Endothelial cell of umbilical vein (primary cell): ENCODE measurements around the gene CASP12. TPM values are rescaled to one million over a fixed set of nuclear protein-coding genes. Genes with fewer than 3 reads are reported as not detected.

Experiments used
- BruUV-seq: library from RNA; stranded (reverse); fragments of 400-500 nt; replicated peaks from 2 replicates; lab custom pipeline; 2021; lab: Mats Ljungman, UMichigan
- CTCF ChIA-PET: fragments of 300-600, 350-600 bp; sonication (Branson Sonifier 250); formaldehyde crosslinking; loops from one replicate; lab custom pipeline; 2021; ENCODE audit warnings: antibody characterized with exemption, inconsistent platforms; lab: Charles Lee
- POLR2A ChIA-PET: fragments of 300-600, 350-600 bp; sonication (Branson Sonifier 250); formaldehyde crosslinking; loops from one replicate; lab custom pipeline; 2021; ENCODE audit warnings: antibody characterized with exemption, inconsistent platforms; lab: Charles Lee
- DNase-seq: peaks from one replicate; pipeline ENCODE4 v3.0.0-alpha.2; 2011; ENCODE audit warnings: low read depth, low spot score
- FAIRE-seq: peaks from 2 replicates; lab custom pipeline; 2011; peaks lifted over from hg19 to GRCh38; lab: Jason Lieb, UNC
- H2AFZ ChIP-seq: 2 replicates; pipeline ENCODE4 v1.6.0; 2012; ENCODE audit warnings: low read depth, low read length, control low read depth, inconsistent platforms
- H3K27ac ChIP-seq: 2 replicates; pipeline ENCODE4 v1.5.1; 2011; ENCODE audit warnings: low read depth, mild to moderate bottlenecking, control low read depth, low read length, moderate library complexity; ENCODE audit not compliant: insufficient read depth
- H3K27me3 ChIP-seq, 2 experiments: 2 replicates each; pipeline versions ENCODE4 v1.6.0 to v1.6.1; 2011; ENCODE audit warnings: low read length in 2 of 2, mixed read lengths in 1 of 2; ENCODE audit not compliant: control insufficient read depth in 2 of 2, insufficient read depth in 2 of 2
- H3K36me3 ChIP-seq, 2 experiments: 2 replicates in 1 of 2; 3 replicates in 1 of 2; pipeline ENCODE4 v1.5.1; 2011; ENCODE audit warnings: low read length in 2 of 2, mild to moderate bottlenecking in 1 of 2, moderate library complexity in 1 of 2; ENCODE audit not compliant: control insufficient read depth in 2 of 2, insufficient read depth in 2 of 2; ENCODE audit errors: extremely low read depth in 1 of 2
- H3K4me1 ChIP-seq: 3 replicates; pipeline ENCODE4 v1.5.1; 2011; ENCODE audit warnings: mild to moderate bottlenecking, low read length; ENCODE audit not compliant: control insufficient read depth, insufficient read depth; ENCODE audit errors: extremely low read depth
- H3K4me2 ChIP-seq: 2 replicates; pipeline ENCODE4 v1.6.1; 2011; ENCODE audit warnings: low read length, control low read depth, mixed read lengths; ENCODE audit not compliant: insufficient read depth
- H3K4me3 ChIP-seq, 3 experiments: fragments of 200-600 bp in 1 of 3; sonication (generic), shearing (Covaris generic) in 1 of 3; replicated peaks in 1 of 3; 2 replicates each; pipeline ENCODE4 v1.5.1; 2011 to 2016; ENCODE audit warnings: control low read depth in 3 of 3, low read length in 3 of 3, mild to moderate bottlenecking in 2 of 3, inconsistent platforms in 1 of 3, low read depth in 1 of 3, moderate library complexity in 1 of 3; ENCODE audit not compliant: insufficient read depth in 1 of 3
- H3K79me2 ChIP-seq: 2 replicates; pipeline ENCODE4 v1.6.0; 2012; ENCODE audit warnings: low read length, inconsistent platforms; ENCODE audit not compliant: control insufficient read depth, insufficient read depth
- H3K9ac ChIP-seq: replicated peaks from 2 replicates; pipeline ENCODE3; 2011; ENCODE audit warnings: low read length, control low read depth; ENCODE audit not compliant: insufficient read depth; ENCODE audit errors: extremely low read depth
- H3K9me1 ChIP-seq: replicated peaks from 3 replicates; pipeline ENCODE4 v1.6.0; 2011; ENCODE audit warnings: mild to moderate bottlenecking, low read length; ENCODE audit not compliant: control insufficient read depth, insufficient read depth; ENCODE audit errors: extremely low read depth
- H3K9me3 ChIP-seq: replicated peaks from 2 replicates; pipeline ENCODE4 v1.5.1; 2012; ENCODE audit warnings: low read length, inconsistent platforms; ENCODE audit not compliant: control insufficient read depth, insufficient read depth
- H4K20me1 ChIP-seq: replicated peaks from 2 replicates; pipeline ENCODE3; 2011; ENCODE audit warnings: mild to moderate bottlenecking, low read length; ENCODE audit not compliant: control insufficient read depth, insufficient read depth; ENCODE audit errors: extremely low read depth
- FOS ChIP-seq: IDR thresholded peaks from 2 replicates; pipeline ENCODE4 v1.6.1; 2011; ENCODE audit warnings: mild to moderate bottlenecking, low read length, moderate library complexity, borderline replicate concordance; ENCODE audit not compliant: insufficient read depth
- GATA2 ChIP-seq: IDR thresholded peaks from 2 replicates; pipeline ENCODE4 v1.7.0; 2011; ENCODE audit warnings: low read depth, mild to moderate bottlenecking, moderate library complexity, mixed read lengths, low read length; ENCODE audit not compliant: insufficient read length, insufficient read depth
- POLR2A ChIP-seq: IDR thresholded peaks from 2 replicates; pipeline ENCODE4 v1.6.1; 2012; ENCODE audit warnings: low read depth, mild to moderate bottlenecking, control low read depth, low read length
- POLR2AphosphoS5 ChIP-seq: IDR thresholded peaks from 2 replicates; pipeline ENCODE4 v1.6.1; 2012; ENCODE audit warnings: low read depth, mild to moderate bottlenecking, control low read depth, low read length, moderate library complexity; ENCODE audit not compliant: insufficient read depth
- dilution Hi-C: fragments of 300-500 bp; cut with MboI; formaldehyde crosslinking; loops from one replicate; pipeline ENCODE4 v1.15.0; 2019; ENCODE audit warnings: low sequenced_read_pairs; ENCODE audit not compliant: extremely low pct_ligation_motif_present
- intact Hi-C: fragments of 100-400 bp; cut with micrococcal nuclease; formaldehyde crosslinking; loops from one replicate; pipeline ENCODE4 v1.10.0; 2022
- polyA plus RNA-seq, 4 experiments: library from polyadenylated mRNA; depleted of rRNA in 3 of 4; stranded (reverse) in 3 of 4; unstranded in 1 of 4; fragments of >200 nt; gene quantifications; 2 replicates each; pipeline versions ENCODE4 v1.2.1 to v1.2.3, GENCODE V29; 2011 to 2012; ENCODE audit warnings: missing spikeins in 1 of 4
- total RNA-seq: library from RNA; stranded (reverse); gene quantifications from 2 replicates; pipeline ENCODE4 v1.2.3, GENCODE V29; 2021
- TF ChIP-seq, protein P1 (sequence below), 2 donors: IDR thresholded peaks; 1 replicate in 1 of 2; 2 replicates in 1 of 2; pipeline ENCODE4 v1.5.1; 2011; ENCODE audit warnings: low read length in 2 of 2, mild to moderate bottlenecking in 2 of 2, moderate library complexity in 2 of 2, control low read depth in 1 of 2, inconsistent platforms in 1 of 2, low read depth in 1 of 2; ENCODE audit not compliant: insufficient read depth in 1 of 2; ENCODE audit errors: extremely low read depth in 1 of 2

The CASP12 gene
- total and polyA plus RNA-seq, 2 donors (not counting 3 experiments of a cell fraction or from before 2014, with no cell fraction given), result 1.4 to 3.9 TPM

DNA sequence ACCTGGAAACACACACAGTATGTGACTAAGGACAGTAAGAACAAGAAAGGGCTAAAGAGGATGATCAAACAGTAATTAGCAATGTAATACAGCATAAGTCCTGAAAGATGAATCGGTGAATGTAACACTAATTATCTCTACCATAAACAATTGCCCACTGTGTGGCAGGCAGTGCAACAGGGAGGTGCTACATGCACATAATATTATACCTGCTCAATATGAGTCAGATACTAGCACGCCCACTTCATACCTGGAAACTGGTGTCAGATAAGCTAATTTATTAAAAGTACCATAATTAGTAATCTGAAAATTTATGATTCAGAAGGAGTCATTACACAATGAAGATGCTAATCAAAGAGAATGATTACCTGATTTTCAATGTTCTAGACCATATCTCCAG is 14.9 kb downstream of the CASP12 start:
- TF ChIP-seq GATA2 (no peak), POLR2A (no peak), POLR2AphosphoS5 (no peak)
- TF ChIP-seq, protein P1, sequence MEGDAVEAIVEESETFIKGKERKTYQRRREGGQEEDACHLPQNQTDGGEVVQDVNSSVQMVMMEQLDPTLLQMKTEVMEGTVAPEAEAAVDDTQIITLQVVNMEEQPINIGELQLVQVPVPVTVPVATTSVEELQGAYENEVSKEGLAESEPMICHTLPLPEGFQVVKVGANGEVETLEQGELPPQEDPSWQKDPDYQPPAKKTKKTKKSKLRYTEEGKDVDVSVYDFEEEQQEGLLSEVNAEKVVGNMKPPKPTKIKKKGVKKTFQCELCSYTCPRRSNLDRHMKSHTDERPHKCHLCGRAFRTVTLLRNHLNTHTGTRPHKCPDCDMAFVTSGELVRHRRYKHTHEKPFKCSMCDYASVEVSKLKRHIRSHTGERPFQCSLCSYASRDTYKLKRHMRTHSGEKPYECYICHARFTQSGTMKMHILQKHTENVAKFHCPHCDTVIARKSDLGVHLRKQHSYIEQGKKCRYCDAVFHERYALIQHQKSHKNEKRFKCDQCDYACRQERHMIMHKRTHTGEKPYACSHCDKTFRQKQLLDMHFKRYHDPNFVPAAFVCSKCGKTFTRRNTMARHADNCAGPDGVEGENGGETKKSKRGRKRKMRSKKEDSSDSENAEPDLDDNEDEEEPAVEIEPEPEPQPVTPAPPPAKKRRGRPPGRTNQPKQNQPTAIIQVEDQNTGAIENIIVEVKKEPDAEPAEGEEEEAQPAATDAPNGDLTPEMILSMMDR (IDR thresholded peaks at IDR 0.05; ENCODE audit: extremely low read depth in 1 of 2, insufficient read depth in 1 of 2, low read depth in 1 of 2, low read length in 2 of 2), result no peak
- ChIA-PET POLR2A (no interaction called here), CTCF (no interaction called here)
- Histone ChIP-seq H3K4me3 (no peak overlapping the region), H2AFZ (no peak overlapping the region), H3K9ac (no peak overlapping the region), H3K9me3 (no peaks in the 10 kb centered on the region), H3K27ac (no peak overlapping the region), H3K36me3 (peaks cover 0 to 1% of the 10 kb centered on the region in 2 experiments), H4K20me1 (no peaks in the 10 kb centered on the region), H3K79me2 (no peaks in the 10 kb centered on the region), H3K4me2 (no peak overlapping the region), H3K4me1 (no peaks in the 10 kb centered on the region), H3K9me1 (no peaks in the 10 kb centered on the region), H3K27me3 (no peaks in the 10 kb centered on the region)
- no TSS peak for BruUV-seq
- FAIRE-seq, result no peak
- dilution Hi-C loops, result no loop called here
- no peak for DNase-seq
- intact Hi-C loops, result no loop called here

GRCh38 chr11:104881117-104881794 is 17.0 kb downstream of the CASP12 start:
- H3K4me2 ChIP-seq, result no peak overlapping the region
- no peaks in the 10 kb centered on the region for H3K27me3 ChIP-seq
- TF ChIP-seq, protein P1 (IDR thresholded peaks at IDR 0.05; ENCODE audit: extremely low read depth in 1 of 2, insufficient read depth in 1 of 2, low read depth in 1 of 2, low read length in 2 of 2), result no peak
- TF ChIP-seq GATA2 (no peak), FOS (no peak)
- intact Hi-C loops, result no loop called here
- ChIA-PET POLR2A (no interaction called here), CTCF (interaction anchor here (0.9 kb wide), 1 partner anchor 12 kb away, joined by 3 read pairs; no protein-coding TSS in a partner anchor)
- H3K27ac ChIP-seq, result no peak overlapping the region
- BruUV-seq, result no TSS peak
- H4K20me1 ChIP-seq, result no peaks in the 10 kb centered on the region
- no peak overlapping the region for H3K4me3 ChIP-seq
- no peaks in the 10 kb centered on the region for H3K4me1 ChIP-seq
- DNase-seq (no peak), FAIRE-seq (no peak)
- peaks cover 0 to 1% of the 10 kb centered on the region in 2 experiments for H3K36me3 ChIP-seq
- no peak overlapping the region for H3K9ac ChIP-seq
- no peak overlapping the region for H2AFZ ChIP-seq
- no peaks in the 10 kb centered on the region for H3K9me1 ChIP-seq
- dilution Hi-C loops, result no loop called here
- H3K9me3 ChIP-seq, result no peaks in the 10 kb centered on the region
- no peaks in the 10 kb centered on the region for H3K79me2 ChIP-seq
